Panc1 (cell line): Measurements from ENCODE around the gene NUP210L. TPM values are rescaled to one million over a fixed set of nuclear protein-coding genes. Genes with fewer than 3 reads are reported as not detected.

ENCODE experiments used
- ATAC-seq: fragments of 200-7000 bp; cut with Tn5 transposase; 2 replicates; pipeline ENCODE4 v1.9.1; 2020; ENCODE audit warnings: mild to moderate bottlenecking, moderate library complexity
- BruUV-seq: library from RNA; stranded (reverse); fragments of 400-500 nt; replicated peaks from 2 replicates; lab custom pipeline; 2021; lab: Mats Ljungman, UMichigan
- CTCF ChIA-PET: fragments of 300-600 bp; sonication (Branson Sonifier 250); formaldehyde crosslinking; loops from one replicate; lab custom pipeline; 2022; ENCODE audit warnings: antibody characterized with exemption; lab: Charles Lee
- POLR2A ChIA-PET: fragments of 300-600 bp; sonication (Branson Sonifier 250); formaldehyde crosslinking; loops from one replicate; lab custom pipeline; 2022; ENCODE audit warnings: antibody characterized with exemption; lab: Charles Lee
- DNase-seq: peaks from one replicate; pipeline ENCODE4 v3.0.0-alpha.2; 2010; ENCODE audit warnings: low read depth, low spot score
- H3K27ac ChIP-seq: 2 replicates; pipeline ENCODE4 v1.5.1; 2011; ENCODE audit warnings: mild to moderate bottlenecking, low read length, inconsistent platforms
- H3K27me3 ChIP-seq: fragments of 200-500 bp; sonication (Bioruptor generic); 2 replicates; pipeline ENCODE4 v1.6.0; 2014; ENCODE audit warnings: low read length, inconsistent platforms; ENCODE audit not compliant: control insufficient read depth, insufficient read depth
- H3K36me3 ChIP-seq: fragments of 200-500 bp; sonication (Bioruptor generic); 2 replicates; pipeline ENCODE4 v1.5.1; 2014; ENCODE audit warnings: inconsistent platforms, mild to moderate bottlenecking, low read length, moderate library complexity; ENCODE audit not compliant: control insufficient read depth, insufficient read depth
- H3K4me1 ChIP-seq: 2 replicates; pipeline ENCODE4 v1.5.1; 2011; ENCODE audit warnings: inconsistent platforms, mild to moderate bottlenecking, low read length, moderate library complexity; ENCODE audit not compliant: control insufficient read depth, insufficient read depth
- H3K4me3 ChIP-seq, 2 experiments: 2 replicates each; pipeline ENCODE4 v1.5.1; 2011 to 2012; ENCODE audit warnings: low read depth in 2 of 2, low read length in 2 of 2, mild to moderate bottlenecking in 2 of 2, inconsistent platforms in 1 of 2, moderate library complexity in 1 of 2
- H3K9me3 ChIP-seq: fragments of 200-500 bp; sonication (Bioruptor generic); 2 replicates; pipeline ENCODE4 v1.5.1; 2014; ENCODE audit warnings: low read depth, mild to moderate bottlenecking, inconsistent platforms, low read length, moderate library complexity; ENCODE audit not compliant: control insufficient read depth, insufficient read depth
- POLR2AphosphoS5 ChIP-seq: IDR thresholded peaks from 2 replicates; pipeline ENCODE4 v1.6.1; 2012; ENCODE audit warnings: mild to moderate bottlenecking, low read depth, low read length, moderate library complexity
- REST ChIP-seq, 2 experiments: IDR thresholded peaks; 2 replicates each; pipeline ENCODE4 v1.6.1; 2011 to 2012; ENCODE audit warnings: low read depth in 2 of 2, control low read depth in 1 of 2, low read length in 1 of 2, mild to moderate bottlenecking in 1 of 2, moderate library complexity in 1 of 2; ENCODE audit not compliant: insufficient read depth in 1 of 2
- SIN3A ChIP-seq: IDR thresholded peaks from 2 replicates; pipeline ENCODE4 v1.6.1; 2012; ENCODE audit warnings: low read depth, mild to moderate bottlenecking, low read length, moderate library complexity, borderline replicate concordance; ENCODE audit not compliant: insufficient read depth
- TCF7L2 ChIP-seq: IDR thresholded peaks from 2 replicates; pipeline ENCODE4 v1.6.1; 2011; ENCODE audit warnings: mild to moderate bottlenecking, low read depth, low read length, inconsistent platforms
- in situ Hi-C: cut with HindIII; loops from 2 replicates; pipeline ENCODE4 v1.10.0; 2016; ENCODE audit warnings: low sequenced_read_pairs, low pct_unique_long_range_greater_than_20kb
- intact Hi-C: fragments of 100-400 bp; cut with micrococcal nuclease; formaldehyde crosslinking; loops from one replicate; pipeline ENCODE4 v1.10.0; 2022; ENCODE audit not compliant: unreplicated experiment
- total RNA-seq: library from RNA; stranded (reverse); gene quantifications from one replicate; pipeline ENCODE4 v1.2.1, GENCODE V29; 2021; ENCODE audit not compliant: unreplicated experiment
- TF ChIP-seq, protein P1 (sequence below): fragments of 450-650 bp; IDR thresholded peaks from 2 replicates; pipeline ENCODE4 v1.5.1; 2017; ENCODE audit warnings: mild to moderate bottlenecking

NUP210L gene
- total RNA-seq, 1 experiment from 2014 or later: 0.05 TPM

GRCh38 chr1:154157520-154158306 is 2.8 kb upstream of the NUP210L start:
- POLR2A ChIA-PET: interaction anchor here (0.6 kb wide), 3 partner anchors 18 to 303 kb away, joined by 3 to 10 read pairs (median 3); no protein-coding TSS in a partner anchor
- Histone ChIP-seq H3K36me3 (peaks cover 27% of the 10 kb centered on the region), H3K27ac (peak overlapping the region; percentile 41), H3K4me3 (no peak overlapping the region), H3K4me1 (peaks cover 21% of the 10 kb centered on the region), H3K9me3 (no peaks in the 10 kb centered on the region; the same call in 1 of the 2 replicates), H3K27me3 (no peaks in the 10 kb centered on the region)
- CTCF ChIA-PET: interaction anchor here (1.1 kb wide), 1 partner anchor 21 kb away, joined by 5 read pairs; no protein-coding TSS in a partner anchor
- no peak for DNase-seq
- ATAC-seq: no peak
- in situ Hi-C loops: no loop called here
- TF ChIP-seq REST (IDR thresholded peaks at IDR 0.05; ENCODE audit: insufficient read depth in 1 of 2, low read depth in 2 of 2, low read length in 1 of 2) (no peak), SIN3A (no peak), POLR2AphosphoS5 (no peak), TCF7L2 (no peak)
- TF ChIP-seq, protein P1, sequence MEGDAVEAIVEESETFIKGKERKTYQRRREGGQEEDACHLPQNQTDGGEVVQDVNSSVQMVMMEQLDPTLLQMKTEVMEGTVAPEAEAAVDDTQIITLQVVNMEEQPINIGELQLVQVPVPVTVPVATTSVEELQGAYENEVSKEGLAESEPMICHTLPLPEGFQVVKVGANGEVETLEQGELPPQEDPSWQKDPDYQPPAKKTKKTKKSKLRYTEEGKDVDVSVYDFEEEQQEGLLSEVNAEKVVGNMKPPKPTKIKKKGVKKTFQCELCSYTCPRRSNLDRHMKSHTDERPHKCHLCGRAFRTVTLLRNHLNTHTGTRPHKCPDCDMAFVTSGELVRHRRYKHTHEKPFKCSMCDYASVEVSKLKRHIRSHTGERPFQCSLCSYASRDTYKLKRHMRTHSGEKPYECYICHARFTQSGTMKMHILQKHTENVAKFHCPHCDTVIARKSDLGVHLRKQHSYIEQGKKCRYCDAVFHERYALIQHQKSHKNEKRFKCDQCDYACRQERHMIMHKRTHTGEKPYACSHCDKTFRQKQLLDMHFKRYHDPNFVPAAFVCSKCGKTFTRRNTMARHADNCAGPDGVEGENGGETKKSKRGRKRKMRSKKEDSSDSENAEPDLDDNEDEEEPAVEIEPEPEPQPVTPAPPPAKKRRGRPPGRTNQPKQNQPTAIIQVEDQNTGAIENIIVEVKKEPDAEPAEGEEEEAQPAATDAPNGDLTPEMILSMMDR: no peak
- BruUV-seq: no TSS peak
- intact Hi-C loops: no loop called here

DNA sequence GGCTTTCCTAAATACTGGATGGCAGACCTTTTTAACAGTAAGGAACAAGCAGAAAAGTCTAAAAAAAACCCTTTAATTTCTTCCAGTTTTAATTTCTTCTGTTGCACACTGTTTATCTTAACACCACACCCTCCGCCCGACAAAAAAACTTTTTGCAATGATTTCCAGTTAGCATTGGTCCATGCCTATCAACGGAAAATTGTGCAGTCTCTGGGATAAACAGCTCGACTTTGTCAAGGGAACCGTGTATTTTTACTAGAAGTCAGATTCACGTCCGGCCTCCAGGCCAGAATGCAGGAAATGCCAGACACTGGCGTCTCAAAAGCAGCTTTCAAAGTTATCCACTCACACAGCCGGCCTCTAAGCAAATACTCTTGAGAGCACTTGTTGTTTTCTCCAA is 378 bp upstream of the NUP210L start:
- Histone ChIP-seq H3K9me3 (no peaks in the 10 kb centered on the region; the same call in 1 of the 2 replicates), H3K27me3 (no peaks in the 10 kb centered on the region), H3K4me3 (no peak overlapping the region), H3K4me1 (peaks cover 21% of the 10 kb centered on the region), H3K36me3 (peaks cover 13% of the 10 kb centered on the region), H3K27ac (no peak overlapping the region)
- ChIA-PET CTCF (no interaction called here), POLR2A (interaction anchor here (0.5 to 0.7 kb wide), 2 partner anchors 19 to 69 kb away, joined by 3 read pairs; no protein-coding TSS in a partner anchor)
- BruUV-seq: no TSS peak
- TF ChIP-seq REST (IDR thresholded peaks at IDR 0.05; ENCODE audit: insufficient read depth in 1 of 2, low read depth in 2 of 2, low read length in 1 of 2) (no peak), TCF7L2 (no peak), POLR2AphosphoS5 (no peak), SIN3A (no peak)
- TF ChIP-seq, protein P1: no peak
- peak; percentile 33 for ATAC-seq
- DNase-seq: no peak
- intact Hi-C loops: no loop called here
- in situ Hi-C loops: no loop called here
